K562 treated with DMSO at 1 percent for 4 hours (cell line): Measurements from ENCODE around the gene MAP3K1. TPM values are rescaled to one million over a fixed set of nuclear protein-coding genes. Genes with fewer than 3 reads are reported as not detected.

ENCODE experiments used
- total RNA-seq: library from RNA; unstranded; fragments of 300-600 nt; gene quantifications from 2 replicates; pipeline ENCODE4 v1.2.3, GENCODE V29; 2022; ENCODE audit not compliant: insufficient read depth

MAP3K1 gene
- 4.2 and 5.4 TPM in 2 replicates for total RNA-seq

GRCh38 chr5:56814963-56815657 is at the start of gene MAP3K1:
Gene MAP3K1 (plus strand): TSS chr5:56815549. CDS start chr5:56815574, 25 bp downstream.

GRCh38 chr5:56909294-56910209 is 94.2 kb downstream of the MAP3K1 start, which contains the start of gene SETD9:
Gene SETD9 (plus strand): TSS chr5:56909596. CDS start chr5:56909646, 50 bp downstream.

Other genes with a start within 250 kb of the MAP3K1 start
- 5.8 and 11.3 TPM in 2 replicates for gene SETD9, start 94.0 kb downstream of the MAP3K1 start, total RNA-seq
- gene MIER3, start 136.6 kb downstream of the MAP3K1 start, total RNA-seq = 6.8 and 7.9 TPM in 2 replicates